NCI-H1048 (cell line): ENCODE results near the gene TMCC2.

Experiments used
- DNase-seq: peaks from one replicate; lab custom pipeline; 2025; lab: John Stamatoyannopoulos, UW

Gene TMCC2

GRCh38 chr1:205241366-205242030 is 13.8 kb downstream of the TMCC2 start:
- no peak for DNase-seq

GRCh38 chr1:205243350-205244191 is 15.8 kb downstream of the TMCC2 start:
- DNase-seq = no peak

- no peak for DNase-seq
Measured at GRCh38 chr1:205244384-205244783, 16.6 kb downstream of the TMCC2 start.

- DNase-seq = no peak
Measured at GRCh38 chr1:205245096-205245495, 17.4 kb downstream of the TMCC2 start.

GRCh38 chr1:205246351-205247119 is 18.8 kb downstream of the TMCC2 start:
- no peak for DNase-seq

- no peak for DNase-seq
Measured at GRCh38 chr1:205247130-205247921, 19.6 kb downstream of the TMCC2 start.

- DNase-seq = no peak
Measured at GRCh38 chr1:205248793-205249601, 21.3 kb downstream of the TMCC2 start.

GRCh38 chr1:205249651-205250050 is 21.9 kb downstream of the TMCC2 start:
- DNase-seq = no peak

- no peak for DNase-seq
Measured at GRCh38 chr1:205250699-205251098, 23.0 kb downstream of the TMCC2 start.

- no peak for DNase-seq
Measured at GRCh38 chr1:205251576-205251975, 23.8 kb downstream of the TMCC2 start.

- DNase-seq = peak; percentile 26
Measured at GRCh38 chr1:205255941-205256780, 28.4 kb downstream of the TMCC2 start.

- DNase-seq = no peak
Measured at GRCh38 chr1:205256951-205257625, 29.3 kb downstream of the TMCC2 start.

GRCh38 chr1:205257735-205258134 is 30.0 kb downstream of the TMCC2 start:
- DNase-seq = no peak

- DNase-seq = no peak
Measured at GRCh38 chr1:205258261-205258691, 30.5 kb downstream of the TMCC2 start.

- no peak for DNase-seq
Measured at GRCh38 chr1:205258719-205259118, 31.0 kb downstream of the TMCC2 start.

- no peak for DNase-seq
Measured at GRCh38 chr1:205259324-205259832, 31.6 kb downstream of the TMCC2 start.

- no peak for DNase-seq
Measured at GRCh38 chr1:205259998-205260397, 32.3 kb downstream of the TMCC2 start.

GRCh38 chr1:205260948-205261732 is 33.4 kb downstream of the TMCC2 start:
- no peak for DNase-seq
